Ammon's horn (tissue), 1 donor: ENCODE results near the gene SLC4A2.

Experiments
- DNase-seq: peaks from one replicate; pipeline ENCODE4 v3.0.0-alpha.2; 2016; ENCODE audit warnings: low spot score

Gene SLC4A2

DNA sequence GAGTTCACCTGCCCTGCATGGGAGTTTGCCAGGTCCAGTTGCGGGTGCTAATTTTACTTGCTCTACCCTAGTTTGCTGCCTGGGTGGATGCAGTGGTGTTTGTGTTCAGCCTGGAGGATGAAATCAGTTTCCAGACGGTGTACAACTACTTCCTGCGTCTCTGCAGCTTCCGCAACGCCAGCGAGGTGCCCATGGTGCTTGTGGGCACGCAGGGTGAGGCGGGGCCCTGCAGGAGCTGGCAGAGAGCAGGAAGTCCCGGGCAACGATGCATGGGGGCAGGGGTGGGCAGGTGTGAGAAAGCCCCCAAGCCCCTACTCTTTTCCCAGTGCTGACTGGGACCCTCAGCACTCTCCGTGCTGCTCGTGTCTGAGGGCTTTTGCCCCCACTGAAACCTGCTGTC is 58.2 kb downstream of the SLC4A2 start:
- no peak for DNase-seq

DNA sequence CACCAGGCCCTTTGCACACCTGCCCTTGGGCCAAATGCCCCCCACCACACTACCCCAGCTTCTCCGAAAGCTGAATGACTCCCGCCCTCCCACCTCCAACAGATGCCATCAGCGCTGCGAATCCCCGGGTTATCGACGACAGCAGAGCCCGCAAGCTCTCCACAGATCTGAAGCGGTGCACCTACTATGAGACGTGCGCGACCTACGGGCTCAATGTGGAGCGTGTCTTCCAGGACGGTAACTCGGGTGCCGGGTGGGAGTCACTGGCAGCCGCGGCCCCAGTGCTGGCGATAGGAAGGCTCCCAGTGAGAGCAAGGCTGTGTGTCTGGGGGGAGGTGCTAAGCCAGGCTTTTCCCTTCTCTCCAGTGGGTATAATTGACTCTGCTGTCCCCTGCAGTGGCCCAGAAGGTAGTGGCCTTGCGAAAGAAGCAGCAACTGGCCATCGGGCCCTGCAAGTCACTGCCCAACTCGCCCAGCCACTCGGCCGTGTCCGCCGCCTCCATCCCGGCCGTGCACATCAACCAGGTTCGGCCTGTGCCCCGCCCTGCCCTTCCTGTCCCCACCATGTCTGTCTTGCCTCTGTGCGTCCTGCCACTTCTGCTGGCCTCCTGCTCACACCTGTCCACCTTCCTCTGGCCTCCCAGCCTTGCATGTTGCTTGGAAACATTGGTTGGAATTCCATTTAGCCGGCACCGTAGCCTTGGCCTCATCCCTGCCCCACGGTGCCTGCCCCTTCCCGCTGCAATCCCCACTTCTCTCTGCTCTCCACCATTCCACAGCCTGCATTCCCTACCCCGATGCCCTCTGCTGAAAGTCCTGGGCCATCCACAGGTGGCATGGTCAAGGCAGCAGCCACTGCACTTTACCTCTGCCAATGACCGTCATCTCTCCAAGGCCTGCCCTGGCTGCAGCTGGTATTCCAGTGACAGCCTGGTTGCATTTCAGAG is 59.0 kb downstream of the SLC4A2 start:
- DNase-seq: no peak

DNA sequence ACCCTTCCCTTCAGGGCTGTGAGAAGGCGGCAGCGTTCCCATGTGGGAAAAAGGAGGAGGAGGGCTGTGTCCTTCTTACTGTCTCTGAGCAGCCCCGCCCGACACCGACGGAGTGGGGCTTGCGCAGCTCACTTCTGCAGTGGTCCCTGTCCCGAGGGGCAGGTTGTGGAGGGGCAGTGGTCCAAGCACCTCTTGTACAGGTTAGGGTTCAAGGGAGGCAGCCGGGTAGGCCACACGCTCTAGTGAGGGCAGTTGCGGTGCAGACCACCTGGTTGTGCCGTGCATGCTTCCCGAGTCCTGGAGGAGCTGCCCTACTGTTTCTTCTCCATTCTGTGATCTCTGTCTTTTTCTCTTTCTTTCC is 59.6 kb downstream of the SLC4A2 start:
- no peak for DNase-seq

DNA sequence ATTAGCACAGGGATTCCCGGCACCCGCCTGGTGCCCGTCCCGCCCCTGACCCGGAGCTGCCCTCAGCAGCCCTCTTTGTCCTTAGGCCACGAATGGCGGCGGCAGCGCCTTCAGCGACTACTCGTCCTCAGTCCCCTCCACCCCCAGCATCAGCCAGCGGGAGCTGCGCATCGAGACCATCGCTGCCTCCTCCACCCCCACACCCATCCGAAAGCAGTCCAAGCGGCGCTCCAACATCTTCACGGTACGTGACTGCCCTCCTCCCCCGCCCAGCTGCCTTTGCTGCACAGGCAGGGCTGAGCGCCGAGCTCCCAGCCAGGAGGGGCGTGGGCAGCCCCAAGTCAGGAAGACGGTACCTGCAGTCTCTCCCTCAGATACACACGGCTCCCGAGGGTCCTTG is 60.5 kb downstream of the SLC4A2 start:
- no peak for DNase-seq

DNA sequence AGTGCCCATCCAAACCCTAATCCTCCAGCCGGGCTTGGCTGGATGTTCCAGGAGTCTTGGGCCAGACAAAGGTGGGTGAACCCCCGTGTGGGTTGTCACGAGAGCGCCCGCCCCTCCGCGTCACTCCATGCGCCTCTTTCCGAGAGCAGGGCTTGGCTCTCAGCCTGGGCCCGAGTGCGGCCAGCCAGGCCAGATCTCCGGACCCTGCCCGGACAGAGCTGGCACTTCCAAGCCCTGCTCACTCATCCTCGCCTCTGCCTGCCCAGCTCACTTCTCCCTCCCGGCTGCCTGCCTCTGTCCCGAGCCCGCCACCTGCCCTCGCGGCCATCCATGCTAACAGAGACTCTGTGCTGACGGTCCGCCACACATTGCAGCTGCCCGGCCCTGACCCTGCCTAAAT is 61.5 kb downstream of the SLC4A2 start:
- peak; percentile 56 for DNase-seq

DNA sequence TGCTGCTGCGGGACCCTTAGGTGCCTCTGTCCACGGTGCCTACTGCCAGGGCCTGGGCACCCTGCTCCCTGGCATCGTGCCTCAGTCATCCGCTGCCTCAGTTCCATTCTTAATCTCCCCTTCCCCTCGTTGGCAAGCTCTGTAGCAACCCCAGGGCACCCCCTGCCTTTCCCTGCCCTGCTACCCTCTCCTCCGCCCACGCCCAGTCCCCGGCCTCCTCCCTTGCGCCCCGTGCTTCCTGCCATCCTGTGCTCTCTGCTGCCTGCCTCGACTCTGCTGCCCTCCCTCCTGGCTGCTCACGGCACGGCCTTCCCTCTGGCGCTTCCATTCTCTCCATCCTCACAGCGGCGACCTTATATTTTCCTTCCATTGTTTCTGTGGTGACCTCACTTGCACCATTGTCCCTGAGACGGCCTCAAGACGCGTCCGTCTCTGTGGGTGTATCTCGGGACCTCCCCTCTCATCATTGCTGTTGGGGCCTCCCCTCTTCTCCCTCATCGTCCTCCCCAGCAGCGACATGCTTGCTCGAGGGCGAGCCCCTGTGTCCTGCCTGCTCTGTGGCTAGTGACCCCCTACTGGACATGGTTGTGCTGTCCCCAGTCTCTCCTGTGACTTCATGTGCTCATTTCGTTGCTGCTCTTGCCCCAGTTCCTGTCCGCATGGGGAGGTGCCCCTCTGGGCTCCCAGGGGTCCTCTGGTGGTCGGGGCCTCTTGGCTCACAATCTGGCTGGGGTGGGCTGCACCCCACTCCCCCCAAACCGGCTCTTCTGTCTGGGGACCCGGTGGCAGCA is 62.2 kb downstream of the SLC4A2 start:
- no peak for DNase-seq

DNA sequence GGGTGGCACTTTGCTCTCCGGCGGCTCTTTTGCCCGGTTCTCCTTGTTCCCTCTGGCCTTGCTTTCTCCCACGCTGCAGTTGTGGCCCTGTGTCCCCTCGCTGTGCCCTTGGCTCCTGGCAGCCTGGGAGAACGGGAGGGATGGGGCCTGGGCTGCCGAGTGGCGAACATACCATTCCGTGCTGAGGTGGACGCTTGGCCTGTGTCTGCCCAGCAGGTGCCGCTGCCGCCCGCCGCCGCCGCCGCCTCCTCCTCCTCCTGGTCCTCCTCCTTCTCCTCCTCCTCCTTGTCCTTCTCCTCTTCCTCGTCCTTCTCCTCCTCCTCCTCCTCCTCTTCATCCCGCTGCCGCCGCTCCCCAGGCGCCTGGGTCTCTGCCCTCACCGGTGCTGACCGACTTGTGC is 62.9 kb downstream of the SLC4A2 start:
- no peak for DNase-seq

DNA sequence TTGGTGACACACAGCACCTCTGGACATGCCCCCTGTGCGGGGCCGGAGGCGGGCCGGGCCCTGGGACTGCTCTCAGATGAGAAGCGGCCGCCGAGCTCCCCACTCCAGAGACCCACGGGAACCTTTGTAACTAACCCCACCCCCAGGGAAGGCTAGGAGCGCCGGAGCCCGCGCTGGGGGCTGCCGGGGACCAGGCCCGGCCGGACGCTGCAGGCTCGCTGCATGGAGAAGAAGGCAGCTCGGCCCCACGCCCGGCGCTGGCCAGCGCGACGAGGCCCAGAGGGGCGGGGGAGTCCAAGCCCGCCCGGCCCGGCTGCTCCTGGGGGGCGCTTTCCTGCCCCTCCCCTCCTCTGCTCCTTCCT is 63.4 kb downstream of the SLC4A2 start:
- no peak for DNase-seq

DNA sequence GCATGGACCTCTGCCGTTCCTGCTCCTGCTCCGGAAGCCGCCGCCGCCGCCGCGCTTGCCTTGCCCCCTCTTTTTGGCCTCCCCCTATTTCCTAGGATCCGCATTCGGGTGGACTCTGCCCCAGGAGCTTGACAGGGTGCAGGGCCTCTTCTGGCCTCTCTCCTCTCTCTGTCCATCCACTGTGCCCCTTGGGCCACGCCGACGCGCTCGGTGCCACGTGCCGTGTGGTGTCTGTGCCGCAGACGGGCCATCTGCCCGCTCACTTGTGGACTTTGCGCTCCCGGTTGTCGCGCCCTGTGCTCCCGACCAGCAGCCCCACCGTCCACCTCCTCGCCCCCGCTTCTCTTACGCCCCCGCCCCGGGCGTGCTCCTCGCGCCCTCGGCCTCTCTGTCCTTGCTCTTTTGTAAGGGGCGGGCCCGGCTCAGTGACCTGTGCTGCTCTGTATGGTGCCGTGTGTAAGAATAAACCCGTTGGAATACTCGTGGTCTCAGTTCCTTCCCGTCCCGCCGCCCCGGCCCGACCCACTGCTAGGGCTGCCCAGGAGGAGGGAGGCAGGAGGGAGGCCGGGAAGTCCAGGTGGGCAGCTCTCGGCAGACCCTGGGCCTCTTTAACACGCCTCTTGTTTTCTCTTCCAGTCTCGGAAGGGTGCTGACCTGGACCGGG is 63.9 kb downstream of the SLC4A2 start:
- DNase-seq: no peak

DNA sequence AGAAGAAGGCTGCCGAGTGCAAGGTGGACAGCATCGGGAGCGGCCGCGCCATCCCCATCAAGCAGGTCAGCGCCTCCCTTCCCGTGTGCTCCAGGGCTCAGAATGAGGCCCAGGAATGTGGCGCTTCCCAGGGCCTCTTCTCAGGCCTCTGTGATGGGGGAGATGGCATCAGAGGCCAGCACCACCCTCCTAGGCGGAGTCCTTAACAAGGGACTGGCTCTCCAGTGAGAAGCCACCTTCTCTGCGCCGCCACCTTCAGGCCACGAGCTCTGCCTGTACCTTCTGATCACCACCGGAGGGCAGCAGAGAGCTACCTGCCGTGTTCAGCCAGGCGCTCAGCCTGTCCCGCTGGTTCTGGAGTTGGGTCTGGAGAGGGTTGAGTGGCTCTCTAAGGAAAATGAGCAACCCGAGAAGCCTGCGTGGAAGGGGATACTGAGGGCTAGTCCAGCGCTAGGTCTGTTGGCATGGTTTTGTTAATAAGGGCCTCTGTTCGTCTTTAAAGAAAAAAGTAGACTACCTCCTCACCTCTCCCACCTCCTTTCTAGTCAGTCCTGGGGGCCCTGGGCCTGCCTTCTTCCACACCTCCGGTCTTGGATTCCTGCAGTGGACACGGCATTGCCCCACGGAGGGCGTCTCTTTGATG is 64.6 kb downstream of the SLC4A2 start:
- peak; percentile 93 for DNase-seq

DNA sequence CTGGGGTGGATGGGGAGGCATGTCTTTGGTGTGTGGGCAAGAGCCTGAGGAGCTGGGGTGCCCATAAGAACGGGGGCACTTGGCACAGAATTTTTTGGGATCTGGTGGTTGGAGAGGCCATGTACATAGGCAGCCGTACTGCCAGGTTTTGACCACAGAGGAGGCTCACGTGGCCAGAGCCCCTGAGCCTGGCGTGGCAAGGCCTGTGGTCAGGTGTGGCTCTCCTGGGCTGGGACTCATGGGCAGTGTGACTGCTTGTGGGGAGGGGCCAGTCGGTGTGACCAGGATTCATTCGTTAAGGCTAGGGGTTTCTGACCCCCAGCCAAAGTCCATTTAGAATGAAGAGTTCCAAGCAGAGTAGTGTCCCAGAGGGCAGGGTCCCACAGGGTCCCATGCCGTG is 65.1 kb downstream of the SLC4A2 start:
- DNase-seq: no peak

DNA sequence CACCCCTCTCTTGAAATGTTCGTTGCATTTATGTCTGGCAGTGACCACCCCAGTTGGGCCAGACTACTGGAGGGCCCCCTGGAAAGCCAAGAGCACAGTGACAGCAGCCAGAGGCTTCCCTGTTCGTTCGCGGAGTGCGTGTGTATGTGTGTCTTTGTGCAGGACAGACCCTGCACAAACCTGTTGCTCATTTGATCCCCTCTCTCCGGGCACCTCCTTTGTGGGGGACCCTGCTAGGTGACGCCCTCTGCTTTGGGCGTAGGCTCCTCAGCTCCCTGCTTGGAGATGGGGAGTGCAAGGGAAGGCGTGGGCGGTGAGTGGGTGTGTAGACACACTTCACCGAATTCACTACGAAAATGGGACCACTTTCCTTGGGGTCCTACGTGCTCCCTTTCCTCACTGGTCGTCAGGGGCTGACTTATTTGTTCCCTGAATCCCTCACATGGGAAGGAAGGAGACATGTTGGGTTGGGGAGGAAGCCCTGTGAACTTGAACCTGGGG is 65.6 kb downstream of the SLC4A2 start:
- no peak for DNase-seq

DNA sequence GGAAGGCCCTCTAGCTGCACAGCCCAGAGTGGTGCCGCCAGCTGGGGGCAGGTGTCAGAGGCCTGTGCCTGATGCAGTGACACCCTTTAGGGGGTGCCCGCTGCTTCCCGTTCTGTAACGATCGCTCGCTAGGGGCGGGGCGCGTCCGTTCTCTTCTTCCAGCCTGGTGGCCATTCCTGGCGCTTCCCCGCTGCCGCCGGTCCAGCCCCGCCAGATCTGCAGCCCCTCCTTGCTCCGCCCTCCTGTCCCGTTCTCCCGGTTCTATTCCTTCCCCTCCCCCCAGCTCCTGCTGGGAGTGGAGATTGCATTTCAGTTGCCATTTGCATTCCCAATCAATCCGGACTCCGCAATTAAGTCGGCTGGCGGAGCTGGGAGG is 66.1 kb downstream of the SLC4A2 start:
- no peak for DNase-seq

DNA sequence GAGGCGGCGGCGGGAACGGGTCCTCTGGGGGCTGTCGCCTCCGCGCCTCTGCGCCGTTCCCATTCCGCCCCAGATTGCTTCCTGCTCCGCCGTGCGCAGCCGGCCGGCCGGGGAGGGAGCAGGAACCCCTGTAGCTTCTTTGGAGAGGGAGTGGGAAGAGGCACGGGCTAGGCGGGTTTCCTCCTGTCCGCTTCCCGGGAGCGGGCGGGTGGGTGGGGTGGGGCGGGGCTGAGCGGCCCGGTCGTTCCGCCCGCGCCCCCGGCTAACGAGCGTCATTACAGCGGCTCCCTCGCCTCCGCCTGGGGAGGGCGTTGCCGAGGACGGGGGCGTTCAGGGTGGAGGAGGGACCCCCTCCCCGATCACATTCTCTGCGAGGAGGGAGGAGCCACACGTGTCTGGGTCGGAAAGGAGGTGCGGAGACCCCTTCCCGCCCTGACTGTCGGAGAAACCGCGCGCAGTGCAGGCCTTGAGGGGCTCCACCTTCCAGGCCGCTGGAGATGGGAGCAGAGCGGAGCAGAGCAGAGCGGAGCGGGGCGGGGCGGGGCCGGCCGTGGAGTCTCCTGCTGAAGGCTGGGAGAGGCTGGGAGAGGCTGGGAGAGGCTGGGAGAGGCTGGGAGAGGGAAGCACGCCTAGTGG is 66.6 kb downstream of the SLC4A2 start:
- DNase-seq: no peak
